T-helper 1 cell treated with Interleukin-12 subunit alpha and Interleukin-12 subunit beta and Interleukin-4 antibody, amounts not matched to agents 30 ng/mL and 1 ng/mL, for 36 hours (primary cell): Measurements from ENCODE around the gene KANK3. TPM values are rescaled to one million over a fixed set of nuclear protein-coding genes. Genes with fewer than 3 reads are reported as not detected.

Experiments used
- total RNA-seq: library from RNA; stranded (reverse); gene quantifications from 2 replicates; pipeline ENCODE4 v1.2.3, GENCODE V29; 2022

KANK3 gene
- total RNA-seq, 1 donor from 2014 or later, result 1.5 TPM

Other genes starting within 250 kb of the KANK3 start
- gene FBN3, start 193.7 kb downstream of the KANK3 start, total RNA-seq, result 0.02 TPM in 2 replicates
- gene CERS4, start 133.9 kb downstream of the KANK3 start, total RNA-seq, result 29.8 and 37.2 TPM in 2 replicates
- gene CD320, start 34.9 kb downstream of the KANK3 start, total RNA-seq, result 54.9 and 55.9 TPM in 2 replicates
- gene NDUFA7, start 21.9 kb downstream of the KANK3 start, total RNA-seq, result 45.6 and 46.6 TPM in 2 replicates
- 1,918 and 1,996 TPM in 2 replicates for gene RPS28, start 21.8 kb downstream of the KANK3 start, total RNA-seq
- gene ANGPTL4, start 20.9 kb upstream of the KANK3 start, total RNA-seq, result 0.68 and 0.74 TPM in 2 replicates
- 93.7 and 102 TPM in 2 replicates for gene RAB11B, start 47.1 kb upstream of the KANK3 start, total RNA-seq
- gene MARCHF2, start 70.0 kb upstream of the KANK3 start, total RNA-seq, result 19.0 and 23.9 TPM in 2 replicates
- 280 and 289 TPM in 2 replicates for gene HNRNPM, start 101.7 kb upstream of the KANK3 start, total RNA-seq
- gene PRAM1, start 159.4 kb upstream of the KANK3 start, total RNA-seq, result 1.2 and 1.7 TPM in 2 replicates
- 32.5 and 32.6 TPM in 2 replicates for gene ZNF414, start 170.9 kb upstream of the KANK3 start, total RNA-seq
- gene MYO1F, start 234.2 kb upstream of the KANK3 start, total RNA-seq, result 436 and 438 TPM in 2 replicates